GM19240 (cell line): Measurements from ENCODE around the gene DCTD.

Source experiments
- DNase-seq: peaks from one replicate; pipeline ENCODE4 v3.0.0; 2011; ENCODE audit warnings: low spot score; ENCODE audit not compliant: insufficient read length

DCTD gene

DNA sequence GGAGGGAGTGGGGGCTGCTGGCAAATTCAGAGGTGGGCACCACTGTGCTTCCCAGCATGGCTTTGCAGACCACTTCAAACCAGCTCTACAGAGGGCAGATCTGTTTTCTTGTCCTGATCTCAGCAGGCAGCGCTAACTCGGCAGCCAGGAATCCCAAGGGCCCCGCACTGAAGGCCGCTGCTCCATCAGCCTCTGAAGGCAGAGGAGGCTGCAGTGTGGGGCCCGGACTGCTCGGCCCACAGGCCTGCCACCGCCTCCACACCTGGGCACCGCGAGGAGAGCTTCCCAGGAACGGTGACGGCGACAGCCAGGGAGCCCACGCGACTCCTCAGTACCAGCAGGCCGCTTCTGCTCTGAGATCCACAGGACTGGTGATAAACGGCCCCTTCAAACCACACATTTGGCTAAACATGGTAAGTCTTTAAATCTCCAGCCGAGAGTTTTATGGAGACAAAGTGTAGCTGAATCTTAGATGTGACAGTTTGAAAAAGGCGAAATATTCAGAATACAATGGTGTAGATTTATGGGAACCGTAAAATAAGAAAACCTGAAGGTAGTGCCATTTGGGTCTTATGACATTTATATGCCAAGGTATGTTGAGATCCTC, 23.6 kb downstream of the DCTD start:
- no peak for DNase-seq

DNA sequence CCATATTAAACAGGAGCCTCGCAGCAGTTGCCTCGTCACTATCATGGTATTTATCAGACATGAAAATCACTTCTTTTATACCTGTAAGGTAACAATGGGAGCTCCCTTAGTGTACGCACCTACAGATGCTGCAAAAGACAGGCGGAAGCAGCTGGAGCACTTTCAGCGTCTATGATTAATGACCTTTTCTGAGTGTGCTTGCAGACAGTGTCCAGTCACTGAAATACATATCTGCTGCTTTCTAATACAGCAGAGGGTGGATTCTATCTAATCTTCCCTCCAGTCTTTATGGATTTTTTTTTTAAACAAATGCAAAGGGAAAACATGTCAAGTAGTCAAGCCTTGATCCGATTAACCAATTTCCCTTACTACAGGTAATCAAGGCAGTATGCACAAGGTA, 24.1 kb downstream of the DCTD start:
- no peak for DNase-seq

DNA sequence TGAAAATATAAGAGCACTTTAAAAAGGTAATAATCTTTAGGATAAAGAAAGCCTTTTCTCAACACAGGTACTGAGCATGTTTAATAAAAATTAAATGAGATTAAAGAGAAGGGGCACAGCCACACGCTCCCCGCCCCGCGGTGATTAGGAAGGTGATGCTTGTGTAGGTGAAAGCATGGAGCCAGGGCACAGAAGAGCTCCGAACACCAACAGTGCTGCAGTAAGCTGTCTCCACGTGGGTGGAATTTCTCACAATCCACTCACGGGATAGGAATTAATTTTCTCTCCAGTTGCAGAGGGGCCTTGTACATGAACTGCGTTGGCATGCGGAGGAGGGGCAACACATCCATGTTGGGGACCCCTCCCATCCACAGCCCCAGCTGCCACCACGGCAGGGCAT, 27.0 kb downstream of the DCTD start:
- no peak for DNase-seq

DNA sequence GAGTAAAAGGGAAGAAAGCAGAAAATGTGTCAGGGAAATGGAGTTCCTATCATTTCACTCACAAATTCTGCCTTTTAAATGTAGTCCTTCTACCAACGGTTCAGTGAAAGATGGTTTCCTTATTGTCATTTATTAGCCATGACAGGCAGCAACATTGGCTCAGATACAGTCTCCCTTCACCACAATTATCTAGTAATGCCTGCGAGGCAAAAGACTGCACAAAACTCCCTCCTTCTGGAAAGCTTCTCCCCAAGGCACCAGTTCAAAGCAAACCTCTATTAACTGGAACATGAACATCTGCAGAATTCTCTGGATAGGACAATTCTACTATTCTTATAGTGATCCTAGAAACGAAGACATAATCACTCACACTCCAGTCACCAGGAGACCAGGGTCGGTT, 28.3 kb downstream of the DCTD start:
- no peak for DNase-seq

DNA sequence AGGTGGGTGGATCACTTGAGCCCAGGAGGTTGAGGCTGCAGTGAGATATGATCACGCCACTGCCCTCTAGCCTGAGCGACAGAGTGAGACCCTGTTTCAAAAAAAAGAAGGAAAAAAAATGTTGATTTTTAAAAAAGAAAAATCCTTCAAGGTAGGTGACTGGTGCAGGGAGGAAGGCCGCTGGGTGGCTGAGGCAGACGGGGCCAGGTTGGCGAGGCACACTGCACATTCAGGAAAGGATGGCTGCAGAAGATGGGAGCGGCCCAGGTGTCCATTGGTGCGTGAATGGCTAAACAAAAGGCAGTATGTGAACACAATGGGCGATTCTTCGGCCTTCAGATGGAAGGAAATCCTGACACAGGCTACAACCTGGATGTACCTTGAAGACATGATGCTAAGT, 30.4 kb downstream of the DCTD start:
- DNase-seq: no peak

DNA sequence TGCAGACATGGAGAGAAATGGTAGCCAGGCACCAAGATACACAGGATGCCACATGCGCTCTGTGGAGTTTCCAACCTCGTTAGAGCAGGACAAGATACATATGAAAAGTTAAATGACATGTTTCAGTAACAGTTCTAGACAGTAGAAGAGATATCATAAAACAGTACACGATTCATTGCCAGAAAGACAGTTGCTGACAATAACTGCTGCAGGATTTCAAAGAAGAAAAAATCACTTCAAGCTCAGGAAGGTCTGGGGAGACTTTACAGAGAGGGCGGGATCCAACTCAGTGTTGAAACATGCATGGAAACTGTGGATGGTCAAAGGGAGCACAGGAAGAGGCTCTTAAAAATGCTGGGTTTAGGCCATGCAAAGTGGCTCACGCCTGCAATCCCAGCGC, 31.0 kb downstream of the DCTD start:
- no peak for DNase-seq

DNA sequence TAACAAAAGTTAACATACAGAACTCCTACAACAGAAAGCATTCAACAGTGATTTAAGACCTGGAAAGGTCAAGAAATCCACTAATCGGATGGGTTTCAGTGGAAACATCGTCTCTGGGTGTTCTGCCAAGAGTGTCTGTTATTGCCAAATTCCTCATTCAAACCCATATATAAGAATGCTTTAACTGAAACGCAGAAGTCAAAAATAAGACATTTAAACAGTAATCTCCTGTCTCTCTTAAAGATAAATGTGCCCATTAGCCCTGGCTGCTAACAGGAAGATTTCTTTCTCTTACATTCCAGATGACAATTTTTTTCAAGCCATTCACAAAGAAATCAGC, 31.5 kb downstream of the DCTD start:
- no peak for DNase-seq

DNA sequence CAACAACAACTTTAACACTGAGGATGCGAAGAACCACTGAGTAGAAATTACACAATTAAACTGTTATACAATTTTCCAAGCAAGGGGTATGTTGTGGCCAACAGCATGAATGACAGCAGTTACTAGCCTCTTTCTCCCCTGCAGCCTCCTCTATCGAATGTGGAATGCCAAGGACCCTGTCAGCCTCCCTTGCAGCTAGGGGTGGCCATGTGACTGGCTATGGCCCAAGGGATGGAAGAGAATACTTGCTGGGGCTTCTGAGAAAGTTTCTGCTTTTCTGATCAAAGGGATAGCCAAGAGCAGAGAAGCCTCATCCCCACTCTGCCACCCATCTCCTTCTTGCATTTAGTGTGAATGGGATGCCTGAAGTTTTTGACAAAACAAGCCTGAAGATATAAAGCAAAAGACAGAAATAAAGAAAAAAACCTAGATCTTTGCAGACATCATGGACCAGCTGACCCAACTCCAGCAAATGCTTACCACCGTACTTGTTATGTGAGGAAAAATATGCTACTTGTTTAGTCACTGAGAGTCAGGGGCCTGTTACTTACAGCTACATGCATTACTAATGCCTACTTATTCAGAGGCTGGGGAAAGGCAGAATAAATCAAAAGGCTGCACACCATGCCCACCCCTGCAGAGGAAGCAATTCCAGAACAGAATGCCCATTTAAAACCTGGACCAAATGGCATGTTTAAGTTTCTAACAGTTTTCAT, 32.0 kb downstream of the DCTD start:
- no peak for DNase-seq

DNA sequence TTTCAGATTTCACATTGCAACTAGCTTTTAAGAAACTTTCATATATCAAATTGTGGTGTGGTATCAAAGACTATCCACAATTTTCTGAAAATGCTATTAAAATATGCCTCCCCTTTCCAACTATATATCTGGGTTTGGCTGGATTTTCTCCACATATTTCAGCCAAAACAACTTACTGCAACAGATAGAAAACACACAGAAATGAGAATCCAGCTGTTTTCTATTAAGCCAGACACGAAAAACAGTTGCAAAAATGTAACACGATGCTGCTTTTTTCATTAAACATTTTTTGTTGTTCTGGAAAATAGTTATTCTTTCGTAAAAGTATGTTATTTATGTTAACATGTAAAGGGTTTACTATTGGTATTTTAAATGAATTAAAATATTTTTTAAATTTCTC, 33.1 kb downstream of the DCTD start:
- DNase-seq: no peak

DNA sequence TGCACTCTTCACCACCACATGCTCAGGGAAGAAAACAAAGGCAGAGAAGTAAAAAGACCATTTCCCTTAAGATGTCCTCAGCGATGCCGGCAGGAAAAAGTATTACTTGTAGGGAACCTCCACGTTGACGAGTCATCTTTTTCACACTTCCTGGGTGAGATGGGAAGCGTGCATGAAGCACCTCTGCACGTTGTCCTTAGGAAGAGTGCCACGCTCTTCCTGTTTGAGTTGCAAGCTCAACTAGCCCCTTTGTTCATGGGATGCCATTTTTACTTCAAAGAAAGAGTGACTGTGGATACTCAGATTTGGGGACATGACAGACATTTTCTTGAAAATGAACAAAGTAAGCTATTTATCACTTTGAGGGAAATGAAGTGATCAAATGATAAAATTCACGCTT, 33.8 kb downstream of the DCTD start:
- no peak for DNase-seq

DNA sequence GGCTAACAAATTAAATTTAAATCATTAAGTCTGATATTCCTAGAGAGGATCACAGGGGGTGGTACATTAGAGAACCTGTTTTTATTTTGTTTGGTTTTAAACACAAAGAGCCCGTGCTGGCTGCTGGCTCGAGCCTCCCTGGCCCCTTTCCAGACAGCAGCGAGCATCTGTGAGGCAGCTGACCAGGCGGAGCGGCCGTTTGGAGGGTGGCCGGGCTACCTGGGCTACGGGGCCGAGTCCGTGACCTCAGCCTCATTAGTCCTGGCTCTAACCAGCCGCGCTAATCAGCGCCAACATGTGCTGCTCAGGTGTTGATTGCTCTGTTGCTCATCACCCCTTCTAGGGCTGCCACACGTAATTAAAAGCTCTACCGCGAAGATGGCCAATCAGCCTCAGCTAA, 35.3 kb downstream of the DCTD start:
- no peak for DNase-seq

DNA sequence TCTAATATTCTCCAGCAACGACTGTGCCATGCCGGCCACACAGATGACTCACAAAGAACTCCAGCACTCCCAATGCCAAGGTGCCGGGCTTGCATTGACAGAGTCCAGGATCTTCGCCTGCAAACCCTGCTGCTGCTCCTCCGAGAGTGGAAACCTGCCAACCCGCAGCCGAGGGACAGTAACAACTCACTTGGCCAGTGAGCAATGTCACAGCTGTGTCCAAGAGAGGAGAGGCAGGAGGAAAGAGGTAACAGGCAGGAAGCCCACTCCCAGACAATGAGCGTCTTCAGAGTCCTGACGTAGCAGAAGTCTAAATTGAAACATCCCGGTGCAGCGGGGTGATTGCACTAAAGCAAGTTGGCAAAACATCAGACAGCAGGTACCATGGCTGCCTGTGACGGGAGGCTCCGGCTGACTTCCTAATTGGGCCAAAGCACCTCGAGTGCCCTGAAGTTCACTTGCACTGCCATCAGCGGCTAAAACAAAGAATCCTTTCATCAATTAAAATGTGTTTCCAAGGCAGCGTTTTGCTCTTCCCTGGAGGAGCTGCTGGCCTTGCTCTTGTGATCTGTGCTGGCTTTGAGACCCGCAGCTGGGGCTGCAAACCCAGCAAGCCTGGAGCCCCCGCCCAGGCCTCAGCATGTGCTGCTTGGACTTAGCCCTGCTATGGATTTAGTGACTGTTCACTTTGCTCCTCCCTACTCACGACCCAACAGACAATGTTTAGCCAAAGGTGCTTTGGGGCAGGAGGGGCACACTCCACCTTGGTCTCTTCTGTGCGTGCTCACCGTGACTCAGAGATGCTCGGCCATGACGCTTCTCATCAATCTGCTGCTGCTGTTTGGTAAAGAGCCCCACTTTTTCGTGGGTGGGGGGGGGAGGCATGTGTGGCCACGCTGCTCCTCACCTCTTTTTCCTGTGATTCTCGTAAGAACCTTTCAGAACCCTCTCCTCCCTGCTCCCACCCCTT, 36.5 kb downstream of the DCTD start:
- no peak for DNase-seq

DNA sequence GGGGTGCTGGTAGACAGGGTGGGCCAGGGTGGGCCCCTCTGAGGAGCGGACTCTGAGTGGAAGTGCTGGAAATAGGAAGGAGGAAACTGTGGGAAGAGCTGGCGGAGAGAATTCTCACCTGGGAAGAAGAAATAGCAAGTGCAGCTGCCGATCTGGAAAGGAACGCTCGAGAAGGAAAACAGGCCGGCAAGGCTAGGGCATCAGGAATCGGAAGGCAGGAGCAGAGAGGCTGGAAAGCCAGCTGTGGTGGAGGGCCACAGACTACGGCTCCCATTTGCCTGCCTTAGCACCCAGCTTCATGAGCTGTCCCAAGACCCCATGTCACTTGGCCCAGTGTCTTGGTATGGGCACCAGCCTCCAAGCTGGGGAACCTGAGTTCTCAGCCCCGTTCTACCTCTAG, 37.3 kb downstream of the DCTD start:
- no peak for DNase-seq

DNA sequence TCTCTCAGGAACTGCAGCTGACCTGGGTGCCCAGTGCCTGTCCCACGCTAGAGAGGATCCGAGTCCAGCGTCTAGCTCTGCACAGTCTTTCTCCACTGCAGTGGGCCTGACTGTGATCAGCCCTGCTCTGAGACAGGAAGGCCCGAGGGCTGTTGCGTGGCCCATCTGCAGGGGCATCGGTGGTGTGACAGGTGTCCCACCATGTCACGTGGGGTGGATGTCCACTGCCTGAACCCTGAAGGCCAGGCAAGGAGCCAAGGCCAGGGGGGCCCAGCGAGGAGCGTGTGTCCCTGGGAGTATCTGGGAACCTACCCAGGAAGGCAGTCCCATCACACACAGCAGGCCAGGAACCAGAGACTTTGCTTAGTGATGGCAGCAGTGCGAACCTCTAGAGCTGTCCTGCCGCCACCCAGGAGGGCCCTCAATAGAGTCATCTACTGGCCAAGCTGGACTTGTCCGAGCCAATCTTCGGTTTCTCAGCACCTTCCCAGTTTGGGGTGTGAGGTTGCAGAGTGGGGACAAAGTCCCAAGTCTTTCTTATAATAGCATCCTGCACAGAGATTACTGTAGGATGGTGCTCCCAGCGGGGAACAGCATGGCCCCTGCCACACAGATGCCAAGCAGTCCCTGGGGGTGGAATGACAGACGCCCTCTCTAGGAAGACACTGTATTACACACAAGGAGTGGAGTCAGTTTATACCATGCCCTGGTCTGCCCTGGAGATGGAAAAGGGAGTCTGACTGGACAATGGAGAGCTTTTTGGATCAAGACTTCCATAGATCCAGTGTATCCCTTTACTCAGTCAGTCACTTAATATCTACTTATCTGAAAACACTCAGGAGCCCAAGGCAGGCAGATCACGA, 38.3 kb downstream of the DCTD start:
- DNase-seq: no peak

DNA sequence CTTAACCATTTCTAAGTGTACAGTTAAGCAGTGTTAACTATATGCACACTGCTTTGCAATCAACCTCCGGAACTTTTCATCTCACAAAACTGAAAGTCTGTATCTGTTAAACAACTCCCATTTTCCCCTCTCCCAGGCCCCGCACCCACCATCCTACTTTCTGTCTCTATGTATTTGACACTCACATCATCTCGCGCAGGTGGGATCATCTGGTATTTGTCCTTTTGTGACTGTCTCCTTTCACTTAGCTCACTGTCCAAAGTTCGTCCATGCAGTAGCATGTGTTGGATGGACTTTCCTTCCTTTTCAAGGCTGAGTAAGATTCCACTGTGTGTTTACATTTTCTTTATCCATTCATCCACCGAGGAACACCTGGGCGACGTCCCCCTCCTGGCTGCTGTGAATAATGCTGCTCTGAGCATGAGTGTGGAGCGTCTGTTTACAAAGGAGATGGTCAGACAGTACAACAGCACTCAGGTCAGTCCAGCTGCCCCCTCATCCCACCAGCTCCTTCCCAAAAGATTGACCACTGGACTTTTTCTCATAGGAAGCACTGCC, 39.8 kb downstream of the DCTD start:
- no peak for DNase-seq

DNA sequence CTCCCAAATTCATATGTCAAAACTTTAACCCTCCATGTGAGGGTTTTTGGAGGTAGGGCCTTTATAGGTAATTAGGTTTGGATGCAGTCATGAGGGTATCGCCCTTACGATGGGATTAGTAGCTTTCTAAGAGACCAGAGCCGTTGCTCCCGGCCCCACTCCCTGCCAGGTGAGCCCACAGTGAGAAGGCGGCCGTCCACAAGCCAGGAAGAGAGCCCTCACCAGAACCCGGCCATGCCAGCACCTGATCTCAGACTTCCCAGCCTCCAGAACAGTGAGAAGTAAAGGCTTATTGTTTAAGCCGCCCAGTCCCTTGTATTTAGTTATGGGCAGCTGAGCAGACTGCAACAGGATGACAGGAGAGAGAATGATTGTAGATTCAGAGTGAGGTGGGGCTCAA, 40.8 kb downstream of the DCTD start:
- DNase-seq: no peak

DNA sequence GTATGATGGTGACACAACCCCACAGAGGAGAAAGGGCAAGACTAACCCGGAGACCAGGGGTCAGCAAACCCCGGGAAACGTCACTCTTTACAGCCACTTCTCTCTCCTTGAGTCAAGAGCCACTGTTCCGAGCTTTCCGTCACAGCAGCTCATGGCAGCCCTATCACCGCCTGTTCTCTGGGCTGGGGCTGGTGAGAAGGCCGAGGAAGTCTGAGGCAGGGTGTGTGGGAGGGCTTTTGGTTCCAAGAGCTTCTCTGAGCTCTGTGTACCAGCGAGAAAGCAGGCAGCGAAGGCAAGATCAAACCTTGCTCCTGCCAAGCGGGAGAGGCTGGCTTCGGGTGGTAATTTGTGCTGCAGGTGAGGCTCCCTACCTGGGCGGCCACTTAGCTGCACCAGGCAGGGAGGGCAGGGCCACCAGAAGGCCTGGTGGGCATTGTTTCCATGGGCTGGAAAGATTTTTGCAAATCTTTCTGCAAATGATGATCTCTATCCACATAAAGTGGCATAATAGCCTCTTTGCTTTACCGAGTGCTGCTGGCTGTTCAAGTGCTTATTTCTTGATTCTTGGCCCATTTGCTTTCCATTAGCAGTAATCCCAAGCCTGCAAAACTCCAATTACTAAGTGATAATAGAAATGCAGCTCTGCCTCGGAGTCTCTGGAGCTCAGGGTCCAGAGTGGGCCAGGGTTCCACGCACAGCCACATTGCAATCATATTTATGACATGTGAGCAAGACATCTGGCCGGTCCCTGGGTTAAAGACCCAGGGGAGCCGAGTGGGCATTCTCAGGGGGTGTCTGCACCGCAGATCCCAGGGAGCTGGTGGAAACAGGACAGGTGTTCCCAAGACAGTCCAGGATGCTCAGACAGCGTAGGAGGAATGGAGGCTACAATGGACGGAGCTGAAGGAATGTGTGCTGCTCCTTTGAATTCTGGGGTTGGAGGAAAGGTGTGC, 41.5 kb downstream of the DCTD start:
- DNase-seq: no peak

DNA sequence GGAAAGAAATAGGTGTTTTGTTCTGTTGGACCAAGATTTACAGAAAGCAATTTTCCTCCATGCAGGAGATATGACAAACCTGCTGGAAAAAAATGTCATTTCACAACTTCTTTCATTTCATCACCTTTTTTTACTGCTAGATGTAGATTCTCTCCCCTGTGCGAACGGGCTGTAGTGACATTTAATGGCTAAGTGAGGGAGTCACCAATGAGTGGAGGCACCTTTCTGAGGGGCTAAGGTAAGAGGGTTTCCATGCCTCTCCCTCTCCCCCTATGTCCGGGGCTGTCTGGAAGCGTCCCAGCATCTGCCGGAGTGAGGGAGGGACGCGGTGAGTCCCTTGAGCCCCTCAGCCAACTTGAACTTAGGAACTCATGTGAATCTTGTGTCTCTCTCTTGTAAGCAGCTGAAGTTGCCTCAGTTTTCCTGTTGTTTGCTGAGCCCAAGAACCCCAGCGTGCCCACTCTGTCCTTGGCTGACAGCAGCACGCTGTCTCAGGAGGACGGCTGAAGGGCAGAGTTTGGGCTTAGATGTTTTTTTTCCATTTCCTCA, 42.3 kb downstream of the DCTD start:
- no peak for DNase-seq

DNA sequence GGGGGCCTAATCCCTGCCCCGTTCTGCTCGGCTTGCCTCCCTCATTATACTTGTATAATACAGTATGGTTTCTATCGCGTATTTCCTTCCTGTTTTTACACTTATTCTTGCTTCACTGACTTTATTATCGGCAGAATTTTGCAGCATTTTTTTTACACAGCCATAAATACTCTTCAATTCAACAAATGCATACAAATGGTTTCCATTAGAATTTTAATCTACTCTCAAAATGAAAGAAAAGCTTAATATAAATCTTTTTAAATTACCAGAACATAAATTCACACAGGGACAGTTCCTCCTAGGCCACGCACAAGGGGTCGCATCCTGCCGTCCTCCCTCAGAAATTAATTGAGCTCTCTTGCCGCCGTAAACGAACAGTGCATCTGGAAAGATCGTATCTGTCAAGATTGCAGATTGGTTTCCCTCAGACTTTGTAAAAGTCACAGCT, 42.9 kb downstream of the DCTD start:
- no peak for DNase-seq

DNA sequence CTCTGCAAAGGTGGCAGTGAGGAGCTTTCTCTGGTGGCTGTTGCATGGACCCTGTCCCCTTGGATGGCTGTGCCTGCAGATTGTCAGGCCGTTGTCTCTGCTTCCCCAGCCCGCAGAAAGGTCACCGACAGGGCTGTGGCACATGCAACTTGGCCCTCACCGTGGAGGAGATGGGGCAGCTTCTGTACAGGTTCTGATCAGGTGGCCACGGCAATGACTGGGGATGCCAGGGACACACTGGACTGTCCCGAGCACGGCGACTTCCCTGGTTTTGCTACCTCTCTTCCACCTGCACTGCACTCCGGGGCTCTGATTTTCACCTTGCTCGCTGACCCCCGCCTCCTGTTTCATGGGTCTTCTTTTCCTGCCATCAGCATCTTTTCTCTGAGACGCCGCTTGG, 43.5 kb downstream of the DCTD start:
- DNase-seq: no peak
